SJSA1 (cell line): Measurements from ENCODE around the gene SGF29. TPM values are rescaled to one million over a fixed set of nuclear protein-coding genes. Genes with fewer than 3 reads are reported as not detected.
"Not testable (repeated sequence)": the region's sequence is repeated elsewhere in the genome, so short reads cannot be mapped to it uniquely, and the experiment has no call there.

Experiments used
- DNase-seq, 2 experiments: peaks; one replicate each; pipeline ENCODE4 v3.0.0-alpha.2; 2015 to 2020; ENCODE audit warnings: low spot score in 2 of 2, low read depth in 1 of 2
- H3K27ac ChIP-seq: fragments of 250-450 bp; sonication (Bioruptor Pico); 2 replicates; pipeline ENCODE4 v1.5.1; 2020; ENCODE audit warnings: mild to moderate bottlenecking, moderate library complexity
- H3K27me3 ChIP-seq: fragments of 250-450 bp; sonication (Bioruptor Pico); replicated peaks from 2 replicates; pipeline ENCODE4 v1.5.1; 2020; ENCODE audit warnings: mild to moderate bottlenecking, moderate library complexity
- H3K36me3 ChIP-seq: fragments of 250-450 bp; sonication (Bioruptor Pico); 2 replicates; pipeline ENCODE4 v1.5.1; 2020; ENCODE audit warnings: mild to moderate bottlenecking
- H3K4me1 ChIP-seq: fragments of 250-450 bp; sonication (Bioruptor Pico); replicated peaks from 2 replicates; pipeline ENCODE4 v1.6.1; 2021; ENCODE audit warnings: mild to moderate bottlenecking
- H3K4me3 ChIP-seq: fragments of 250-450 bp; sonication (Bioruptor Pico); 2 replicates; pipeline ENCODE4 v1.5.1; 2020; ENCODE audit warnings: mild to moderate bottlenecking
- H3K9me3 ChIP-seq: fragments of 250-450 bp; sonication (Bioruptor Pico); replicated peaks from 2 replicates; pipeline ENCODE4 v1.5.1; 2020; ENCODE audit warnings: mild to moderate bottlenecking
- total RNA-seq: library from RNA; depleted of rRNA; stranded (reverse); fragments of >200 nt; shearing (Covaris generic); gene quantifications from 2 replicates; pipeline ENCODE4 v1.2.3, GENCODE V29; 2014

SGF29 gene
- total RNA-seq, 1 experiment from 2014 or later = 20.6 TPM

GRCh38 chr16:28601589-28601988 is 47.9 kb downstream of the SGF29 start:
- not testable (repeated sequence) for H3K9me3 ChIP-seq, H3K27me3 ChIP-seq, H3K4me3 ChIP-seq, H3K36me3 ChIP-seq, DNase-seq, H3K4me1 ChIP-seq, H3K27ac ChIP-seq

- DNase-seq, H3K36me3 ChIP-seq, H3K9me3 ChIP-seq, H3K4me1 ChIP-seq, H3K27me3 ChIP-seq, H3K4me3 ChIP-seq, H3K27ac ChIP-seq: not testable (repeated sequence)
These were observed 48.3 kb downstream of the SGF29 start for GRCh38 chr16:28602062-28602461.

- Histone ChIP-seq H3K4me1 (no peaks in the 10 kb centered on the region), H3K27me3 (no peaks in the 10 kb centered on the region), H3K36me3 (no peaks in the 10 kb centered on the region), H3K4me3 (no peak overlapping the region), H3K9me3 (no peaks in the 10 kb centered on the region), H3K27ac (no peak overlapping the region)
- DNase-seq = no peak
These were observed 48.8 kb downstream of the SGF29 start for GRCh38 chr16:28602529-28602928.

GRCh38 chr16:28603381-28604185 is 49.9 kb downstream of the SGF29 start:
- Histone ChIP-seq H3K27me3 (no peaks in the 10 kb centered on the region), H3K4me1 (no peaks in the 10 kb centered on the region), H3K4me3 (no peak overlapping the region), H3K27ac (no peak overlapping the region), H3K36me3 (no peaks in the 10 kb centered on the region), H3K9me3 (no peaks in the 10 kb centered on the region)
- no peak for DNase-seq

GRCh38 chr16:28604186-28604565 is 50.5 kb downstream of the SGF29 start:
- H3K4me3 ChIP-seq = no peak overlapping the region

GRCh38 chr16:28606291-28607115 is 52.8 kb downstream of the SGF29 start:
- no peaks in the 10 kb centered on the region for H3K27me3 ChIP-seq
- no peaks in the 10 kb centered on the region for H3K4me1 ChIP-seq
- no peak overlapping the region for H3K27ac ChIP-seq
- H3K4me3 ChIP-seq = no peak overlapping the region
- H3K9me3 ChIP-seq = no peaks in the 10 kb centered on the region
- H3K36me3 ChIP-seq = no peaks in the 10 kb centered on the region
- no peak for DNase-seq

More at GRCh38 chr16:28604186-28604565, 50.5 kb downstream of the SGF29 start:
- Histone ChIP-seq H3K9me3 (no peaks in the 10 kb centered on the region), H3K27me3 (no peaks in the 10 kb centered on the region), H3K36me3 (no peaks in the 10 kb centered on the region), H3K27ac (no peak overlapping the region), H3K4me1 (no peaks in the 10 kb centered on the region)
- DNase-seq = no peak

- Histone ChIP-seq H3K4me1 (no peaks in the 10 kb centered on the region), H3K9me3 (no peaks in the 10 kb centered on the region), H3K27me3 (no peaks in the 10 kb centered on the region), H3K36me3 (no peaks in the 10 kb centered on the region), H3K4me3 (no peak overlapping the region), H3K27ac (no peak overlapping the region)
- no peak for DNase-seq
These were observed 53.5 kb downstream of the SGF29 start for GRCh38 chr16:28607116-28607623.

- H3K9me3 ChIP-seq, DNase-seq, H3K4me3 ChIP-seq, H3K4me1 ChIP-seq, H3K27me3 ChIP-seq, H3K36me3 ChIP-seq, H3K27ac ChIP-seq: not testable (repeated sequence)
These were observed 54.2 kb downstream of the SGF29 start for GRCh38 chr16:28607681-28608495.

- H3K27me3 ChIP-seq = not testable (repeated sequence)
These were observed 54.7 kb downstream of the SGF29 start for GRCh38 chr16:28608496-28608808.

GRCh38 chr16:28608867-28609596 is 55.3 kb downstream of the SGF29 start:
- H3K4me3 ChIP-seq, H3K4me1 ChIP-seq, H3K36me3 ChIP-seq, H3K9me3 ChIP-seq, H3K27ac ChIP-seq, DNase-seq, H3K27me3 ChIP-seq: not testable (repeated sequence)

More at GRCh38 chr16:28608496-28608808, 54.7 kb downstream of the SGF29 start:
- not testable (repeated sequence) for DNase-seq, H3K9me3 ChIP-seq, H3K36me3 ChIP-seq, H3K27ac ChIP-seq, H3K4me3 ChIP-seq, H3K4me1 ChIP-seq

GRCh38 chr16:28609631-28610594 is 56.2 kb downstream of the SGF29 start, which contains the start of gene SULT1A1:
Gene SULT1A1, minus strand, starts transcription at chr16:28610044. Its CDS starts 1,189 bp downstream, at chr16:28608855.
- H3K27me3 ChIP-seq = no peaks in the 10 kb centered on the region
- H3K27ac ChIP-seq = no peak within 1 kb of the TSS
- H3K4me3 ChIP-seq = no peak within 1 kb of the TSS
- H3K36me3 ChIP-seq = no peaks in the 10 kb centered on the region
- H3K9me3 ChIP-seq = no peaks in the 10 kb centered on the region
- H3K4me1 ChIP-seq = no peaks in the 10 kb centered on the region
- DNase-seq = no peak

GRCh38 chr16:28610595-28611191 is 57.0 kb downstream of the SGF29 start:
- H3K4me3 ChIP-seq = no peak overlapping the region

More at GRCh38 chr16:28610595-28611191, 57.0 kb downstream of the SGF29 start:
- Histone ChIP-seq H3K27me3 (no peaks in the 10 kb centered on the region), H3K9me3 (no peaks in the 10 kb centered on the region), H3K4me1 (no peaks in the 10 kb centered on the region), H3K27ac (no peak overlapping the region), H3K36me3 (no peaks in the 10 kb centered on the region)
- DNase-seq = no peak
